CD14-positive monocyte (primary cell): Measurements from ENCODE around the gene DYNLT1. TPM values are rescaled to one million over a fixed set of nuclear protein-coding genes. Genes with fewer than 3 reads are reported as not detected.

Experiments used
- DNase-seq, 3 donors: peaks; one replicate each; pipeline ENCODE4 v3.0.0-alpha.2; 2011 to 2022
- H2AFZ ChIP-seq: 2 replicates; pipeline ENCODE4 v1.6.0; 2012; ENCODE audit warnings: mild to moderate bottlenecking, low read depth, low read length, inconsistent platforms; ENCODE audit not compliant: insufficient read depth, poor library complexity, severe bottlenecking
- H3K27ac ChIP-seq, 2 donors: 1 replicate in 1 of 2; 2 replicates in 1 of 2; pipeline ENCODE4 v1.5.1; 2012 to 2013; ENCODE audit warnings: low read length in 2 of 2, control low read depth in 1 of 2, inconsistent platforms in 1 of 2, low read depth in 1 of 2, mild to moderate bottlenecking in 1 of 2
- H3K27me3 ChIP-seq, 2 donors: one replicate each; pipeline versions ENCODE4 v1.6.0 to v1.6.1; 2011 to 2013; ENCODE audit warnings: low read length in 2 of 2; ENCODE audit not compliant: control insufficient read depth in 2 of 2, insufficient read depth in 2 of 2
- H3K36me3 ChIP-seq, 2 donors: replicated peaks in 1 of 2; 1 replicate in 1 of 2; 2 replicates in 1 of 2; pipeline versions ENCODE4 v1.5.1 to v1.6.1; 2012 to 2013; ENCODE audit warnings: low read length in 2 of 2, control low read depth in 1 of 2, inconsistent platforms in 1 of 2, mild to moderate bottlenecking in 1 of 2; ENCODE audit not compliant: insufficient read depth in 2 of 2, control insufficient read depth in 1 of 2
- H3K4me1 ChIP-seq, 2 donors: 1 replicate in 1 of 2; 2 replicates in 1 of 2; pipeline versions ENCODE4 v1.5.1 to v1.6.1; 2012 to 2013; ENCODE audit warnings: low read length in 2 of 2, control low read depth in 1 of 2, inconsistent platforms in 1 of 2, mild to moderate bottlenecking in 1 of 2, moderate library complexity in 1 of 2; ENCODE audit not compliant: insufficient read depth in 2 of 2, control insufficient read depth in 1 of 2
- H3K4me2 ChIP-seq: replicated peaks from 2 replicates; pipeline ENCODE3; 2012; ENCODE audit warnings: low read length, moderate library complexity, mild to moderate bottlenecking; ENCODE audit not compliant: poor library complexity, severe bottlenecking; ENCODE audit errors: extremely low read depth
- H3K4me3 ChIP-seq, 3 experiments: fragments of 200-600 bp in 1 of 3; sonication (generic) in 1 of 3; replicated peaks in 1 of 3; 1 replicate in 2 of 3; 2 replicates in 1 of 3; pipeline ENCODE4 v1.5.1; 2011 to 2013; ENCODE audit warnings: low read length in 3 of 3, mild to moderate bottlenecking in 3 of 3, control low read depth in 2 of 3, low read depth in 2 of 3, inconsistent platforms in 1 of 3, moderate library complexity in 1 of 3
- H3K79me2 ChIP-seq: 2 replicates; pipeline ENCODE4 v1.6.0; 2012; ENCODE audit warnings: mild to moderate bottlenecking, control low read depth, inconsistent platforms, low read length, moderate library complexity; ENCODE audit not compliant: insufficient read depth
- H3K9ac ChIP-seq: 2 replicates; pipeline ENCODE4 v1.6.0; 2017; ENCODE audit warnings: low read length, mild to moderate bottlenecking; ENCODE audit not compliant: insufficient read depth, poor library complexity, severe bottlenecking
- H3K9me3 ChIP-seq, 2 donors: replicated peaks in 1 of 2; 1 replicate in 1 of 2; 2 replicates in 1 of 2; pipeline versions ENCODE4 v1.5.1 to v1.6.1; 2012 to 2013; ENCODE audit warnings: low read length in 2 of 2, control low read depth in 1 of 2; ENCODE audit not compliant: control insufficient read depth in 1 of 2, insufficient read depth in 1 of 2
- H4K20me1 ChIP-seq: 2 replicates; pipeline ENCODE4 v1.6.0; 2012; ENCODE audit warnings: mild to moderate bottlenecking, low read length, control low read depth, moderate library complexity; ENCODE audit not compliant: insufficient read depth
- H3K27ac Mint-ChIP-seq, 7 donors: one replicate each; pipeline ENCODE4 v1.8.0; 2020; ENCODE audit warnings: mild to moderate bottlenecking in 7 of 7, mixed read lengths in 7 of 7, moderate library complexity in 6 of 7, inconsistent platforms in 2 of 7
- H3K27me3 Mint-ChIP-seq, 3 donors: one replicate each; pipeline ENCODE4 v1.8.0; 2021 to 2022; ENCODE audit warnings: low read depth in 3 of 3, mild to moderate bottlenecking in 3 of 3, mixed read lengths in 3 of 3, moderate library complexity in 3 of 3, inconsistent platforms in 1 of 3
- H3K36me3 Mint-ChIP-seq, 2 donors: one replicate each; pipeline ENCODE4 v1.8.0; 2020; ENCODE audit warnings: mixed read lengths in 2 of 2, inconsistent platforms in 1 of 2, mild to moderate bottlenecking in 1 of 2
- H3K4me1 Mint-ChIP-seq: one replicate; pipeline ENCODE4 v1.8.0; 2020; ENCODE audit warnings: mild to moderate bottlenecking, mixed read lengths
- H3K4me3 Mint-ChIP-seq, 2 donors: one replicate each; pipeline ENCODE4 v1.8.0; 2020; ENCODE audit warnings: mild to moderate bottlenecking in 2 of 2, mixed read lengths in 2 of 2, moderate library complexity in 1 of 2
- H3K9me3 Mint-ChIP-seq, 7 donors: one replicate each; pipeline ENCODE4 v1.8.0; 2020 to 2022; ENCODE audit warnings: mixed read lengths in 7 of 7, mild to moderate bottlenecking in 6 of 7, moderate library complexity in 6 of 7, inconsistent platforms in 2 of 7
- CTCF ChIP-seq: fragments of 200-600 bp; IDR thresholded peaks from one replicate; pipeline ENCODE4 v1.8.0; 2022; ENCODE audit warnings: antibody characterized with exemption, mild to moderate bottlenecking
- WGBS: methylation state at CpG from one replicate; pipeline ENCODE4 v1.1.5; 2013; ENCODE audit warnings: missing lambda C conversion rate; ENCODE audit not compliant: insufficient coverage; 5-methylcytosine and 5-hydroxymethylcytosine counted together
- intact Hi-C, 2 donors: fragments of 100-400 bp; cut with micrococcal nuclease; formaldehyde crosslinking; loops; one replicate each; pipeline versions ENCODE4 v1.15.0 to v1.15.1; 2023
- polyA plus RNA-seq, 3 donors: library from polyadenylated mRNA; depleted of rRNA in 1 of 3; unstranded in 2 of 3; stranded (reverse) in 1 of 3; fragments of 300-500 nt in 2 of 3; fragments of >200 nt in 1 of 3; fragmentation: Illumina TruSeq in 2 of 3; gene quantifications; 1 replicate in 2 of 3; 2 replicates in 1 of 3; pipeline ENCODE4 v1.2.3, GENCODE V29; 2012 to 2021

The DYNLT1 gene
- polyA plus RNA-seq, 3 donors: 248 to 287 (median 286) TPM

DNA sequence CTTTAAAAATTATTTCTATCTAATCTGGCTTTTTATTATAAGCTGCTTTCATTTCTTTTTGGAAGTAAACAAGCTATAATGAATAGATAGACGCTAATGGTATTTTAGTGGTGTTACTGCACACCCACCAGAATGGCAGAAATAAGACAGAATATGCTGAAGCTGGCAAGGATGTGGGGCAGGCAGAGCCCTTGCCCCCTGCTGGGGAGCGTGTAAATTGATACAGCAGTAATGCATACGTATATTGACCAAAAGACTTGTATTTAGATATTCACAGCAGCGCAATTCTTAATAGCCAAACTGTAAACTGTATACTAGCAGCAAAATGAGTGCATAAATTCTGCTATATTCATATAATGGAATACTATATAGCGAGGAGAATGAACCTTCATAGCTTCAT is 49.3 kb downstream of the DYNLT1 start:
- no peaks in the 10 kb centered on the region for H3K27me3 Mint-ChIP-seq
- H3K4me2 ChIP-seq: no peak overlapping the region
- no peaks in the 10 kb centered on the region for H3K4me1 Mint-ChIP-seq
- no peak overlapping the region for H2AFZ ChIP-seq
- no peak overlapping the region for H3K4me3 ChIP-seq
- H3K9me3 Mint-ChIP-seq: no peaks in the 10 kb centered on the region
- no peaks in the 10 kb centered on the region for H4K20me1 ChIP-seq
- no peak overlapping the region for H3K27ac ChIP-seq
- H3K9ac ChIP-seq: no peak overlapping the region
- DNase-seq: no peak
- H3K4me1 ChIP-seq: no peaks in the 10 kb centered on the region
- H3K9me3 ChIP-seq: no peaks in the 10 kb centered on the region
- intact Hi-C loops: no loop called here
- peak; percentile 26 for TF ChIP-seq CTCF
- no peaks in the 10 kb centered on the region for H3K79me2 ChIP-seq
- peaks cover 60 to 95% of the 10 kb centered on the region in 2 donors for H3K36me3 ChIP-seq
- WGBS: no CpG with 5 or more reads among the region's 5 CpGs
- peaks cover 82 to 89% of the 10 kb centered on the region in 2 donors for H3K36me3 Mint-ChIP-seq
- no peaks in the 10 kb centered on the region for H3K27me3 ChIP-seq
- no peak overlapping the region for H3K27ac Mint-ChIP-seq
- H3K4me3 Mint-ChIP-seq: no peak overlapping the region

DNA sequence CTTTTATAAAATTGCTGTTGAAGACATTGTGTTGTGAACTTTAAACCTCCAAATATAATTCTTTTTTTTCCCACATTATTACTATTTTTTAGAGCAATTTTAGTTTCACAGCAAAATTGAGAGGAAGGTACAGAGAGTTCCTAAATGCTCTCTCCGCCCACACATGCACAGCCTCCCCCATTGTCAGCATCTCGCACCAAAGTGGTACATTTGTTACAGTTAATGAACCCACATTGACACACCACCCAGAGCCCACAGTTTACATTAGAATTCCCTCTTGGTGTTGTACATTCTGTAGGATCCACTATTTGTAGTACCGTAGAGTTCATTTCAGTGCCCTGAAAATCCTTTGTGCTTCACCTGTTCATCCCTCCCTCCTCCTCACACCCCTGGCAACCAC is 50.9 kb downstream of the DYNLT1 start:
- DNase-seq: no peak
- no peak overlapping the region for H3K27ac Mint-ChIP-seq
- WGBS: 100% methylated on average over 1 of the region's 3 CpGs

More for the DNA sequence above, 50.9 kb downstream of the DYNLT1 start:
- Histone ChIP-seq H3K9ac (no peak overlapping the region), H4K20me1 (no peaks in the 10 kb centered on the region), H3K4me2 (no peak overlapping the region), H2AFZ (no peak overlapping the region), H3K9me3 (no peaks in the 10 kb centered on the region), H3K27me3 (no peaks in the 10 kb centered on the region), H3K27ac (no peak overlapping the region), H3K4me3 (no peak overlapping the region), H3K79me2 (no peaks in the 10 kb centered on the region), H3K36me3 (peaks cover 62 to 95% of the 10 kb centered on the region in 2 donors), H3K4me1 (no peaks in the 10 kb centered on the region)
- Mint-ChIP-seq H3K36me3 (peaks cover 86 to 89% of the 10 kb centered on the region in 2 donors), H3K27me3 (no peaks in the 10 kb centered on the region), H3K4me3 (no peak overlapping the region), H3K9me3 (no peaks in the 10 kb centered on the region), H3K4me1 (no peaks in the 10 kb centered on the region)
- TF ChIP-seq CTCF: no peak
- intact Hi-C loops: no loop called here
